Esophagus (tissue), 2 donors: ENCODE measurements around the gene PLEKHF1. TPM values are rescaled to one million over a fixed set of nuclear protein-coding genes. Genes with fewer than 3 reads are reported as not detected.

Experiments used
- H3K27ac ChIP-seq, 2 donors: one replicate each; pipeline ENCODE4 v1.5.1; 2013; ENCODE audit warnings: low read depth in 2 of 2, mild to moderate bottlenecking in 2 of 2, inconsistent platforms in 1 of 2, low read length in 1 of 2, moderate library complexity in 1 of 2
- H3K27me3 ChIP-seq, 2 donors: one replicate each; pipeline ENCODE4 v1.6.1; 2013; ENCODE audit warnings: low read length in 2 of 2, control low read depth in 1 of 2, mild to moderate bottlenecking in 1 of 2; ENCODE audit not compliant: insufficient read depth in 2 of 2, control insufficient read depth in 1 of 2
- H3K36me3 ChIP-seq, 2 donors: one replicate each; pipeline ENCODE4 v1.6.1; 2013; ENCODE audit warnings: low read length in 1 of 2; ENCODE audit not compliant: control insufficient read depth in 2 of 2, insufficient read depth in 2 of 2
- H3K4me1 ChIP-seq, 2 donors: one replicate each; pipeline ENCODE4 v1.6.1; 2013; ENCODE audit warnings: low read length in 1 of 2; ENCODE audit not compliant: control insufficient read depth in 2 of 2, insufficient read depth in 2 of 2
- H3K4me3 ChIP-seq, 2 donors: one replicate each; pipeline ENCODE4 v1.5.1; 2013; ENCODE audit warnings: low read length in 2 of 2, mild to moderate bottlenecking in 2 of 2, low read depth in 1 of 2, moderate library complexity in 1 of 2
- H3K9me3 ChIP-seq, 2 donors: one replicate each; pipeline ENCODE4 v1.6.1; 2013; ENCODE audit warnings: mild to moderate bottlenecking in 2 of 2, low read depth in 1 of 2, low read length in 1 of 2, moderate library complexity in 1 of 2; ENCODE audit not compliant: control insufficient read depth in 2 of 2, insufficient read depth in 1 of 2
- WGBS, 2 donors: extraction: QIAGEN DNeasy Blood & Tissue Kit; methylation state at CpG; one replicate each; pipeline ENCODE4 v1.1.7; 2013; 5-methylcytosine and 5-hydroxymethylcytosine counted together
- polyA plus RNA-seq, 2 donors: library from polyadenylated mRNA; stranded (reverse); fragments of 200-250 nt; gene quantifications; one replicate each; pipeline ENCODE4 v1.2.3, GENCODE V29; 2013
- donor health status: healthy with polysubstance abuse.
- donor health status: Bipolar disorder and iron deficiency.

The PLEKHF1 gene
- polyA plus RNA-seq, 2 donors, result 15.1 to 33.6 TPM

DNA sequence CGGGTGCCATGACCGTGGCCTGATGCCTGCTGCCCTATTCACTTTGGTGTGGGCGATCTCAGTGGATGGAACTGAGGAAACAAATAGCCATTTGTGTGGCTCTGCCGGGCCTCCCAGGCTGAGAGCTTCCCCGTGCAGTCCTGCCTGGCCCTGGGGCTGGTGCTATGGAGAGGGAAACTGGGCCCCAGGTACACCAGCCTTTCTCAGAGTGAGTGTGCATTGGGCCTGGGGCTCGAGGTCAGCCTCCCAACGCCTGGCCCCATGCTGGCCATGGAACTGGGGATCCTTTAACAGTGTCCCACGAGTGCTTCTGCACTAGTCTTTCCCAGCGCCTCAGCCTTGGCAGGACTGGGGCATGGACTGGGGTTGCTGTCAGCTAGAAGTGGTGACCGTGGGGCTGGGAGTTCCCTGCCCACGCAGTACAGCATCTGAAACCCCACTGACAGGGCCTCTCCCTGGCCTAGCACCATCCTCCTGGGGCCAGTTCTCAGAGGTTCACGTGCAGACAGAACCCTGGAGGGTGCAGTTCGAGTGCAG lies 10.5 kb downstream of the PLEKHF1 start:
- H3K9me3 ChIP-seq, result no peaks in the 10 kb centered on the region
- WGBS, 2 donors, result 83 to 84% methylated on average over 13 of the region's 13 CpGs
- H3K27me3 ChIP-seq, result no peaks in the 10 kb centered on the region
- H3K36me3 ChIP-seq, result peaks cover 4 to 30% of the 10 kb centered on the region in 2 donors
- H3K4me1 ChIP-seq, result peaks cover 0 to 43% of the 10 kb centered on the region in 2 donors
- peak overlapping the region in 1 of 2 donors; percentile 34 for H3K27ac ChIP-seq
- no peak overlapping the region for H3K4me3 ChIP-seq

DNA sequence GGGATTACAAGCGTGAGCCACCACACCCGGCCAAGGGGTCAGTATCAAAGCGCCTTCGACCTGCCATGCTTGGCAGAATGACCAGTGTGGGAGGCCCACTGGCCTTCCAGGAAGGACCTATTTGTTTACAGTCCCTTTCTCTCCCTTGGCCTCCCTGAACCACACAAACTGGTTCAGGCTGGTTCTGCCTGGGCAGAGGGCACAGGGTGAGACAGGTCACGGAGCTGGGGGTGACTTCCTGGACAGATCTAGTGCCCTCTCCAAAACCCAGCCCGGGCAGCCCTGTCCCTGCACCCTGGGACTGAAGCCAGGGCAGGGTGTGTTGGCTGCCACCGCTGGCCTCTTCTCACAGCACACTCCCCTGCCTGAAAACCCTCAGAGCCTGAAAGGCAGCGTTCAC lies 11.3 kb downstream of the PLEKHF1 start:
- WGBS, 2 donors, result 55 to 56% methylated on average over 8 of the region's 8 CpGs
- Histone ChIP-seq H3K4me3 (no peak overlapping the region), H3K9me3 (no peaks in the 10 kb centered on the region), H3K4me1 (peaks cover 0 to 49% of the 10 kb centered on the region in 2 donors), H3K27ac (peak overlapping the region in 1 of 2 donors; percentile 50), H3K27me3 (no peaks in the 10 kb centered on the region), H3K36me3 (peaks cover 4 to 30% of the 10 kb centered on the region in 2 donors)

DNA sequence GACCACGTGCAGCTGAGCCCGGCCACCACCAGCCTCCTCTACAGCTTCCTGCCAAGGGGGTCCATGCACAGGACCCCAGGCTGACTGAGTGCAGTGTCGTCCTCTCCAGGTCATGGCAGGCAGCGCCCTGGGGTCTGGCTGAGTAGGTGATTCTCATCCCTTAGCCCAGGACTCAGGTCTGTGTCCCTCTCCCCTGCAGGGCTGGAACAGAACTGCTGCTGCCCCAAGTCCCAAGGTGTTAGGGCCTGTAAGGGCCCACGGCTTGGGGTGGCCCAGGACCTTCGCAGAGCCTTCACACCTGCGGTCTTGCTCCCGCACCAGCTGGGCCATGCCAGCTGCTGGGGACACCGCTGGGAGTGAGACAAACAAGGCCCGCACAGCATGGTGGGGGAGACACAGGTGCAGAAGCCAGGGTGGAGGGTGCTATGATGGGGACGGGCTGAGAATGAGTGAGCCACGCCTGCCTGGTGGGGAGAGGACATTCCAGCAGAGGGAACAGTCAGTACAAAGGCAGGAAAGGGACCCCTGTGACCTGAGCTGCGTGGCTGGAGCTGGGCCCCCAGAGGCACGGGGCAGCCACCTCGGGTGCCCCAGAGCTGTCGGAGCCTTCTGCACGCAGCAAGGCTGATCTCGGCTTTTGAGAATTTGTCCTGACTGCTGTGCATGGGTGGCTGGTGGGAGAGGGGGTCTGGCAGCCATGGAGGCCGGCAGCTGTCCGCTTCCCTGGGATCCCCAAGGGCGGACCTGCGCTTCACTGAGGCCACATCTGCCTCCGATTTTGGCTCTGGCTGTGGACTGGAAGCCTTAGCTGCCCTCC lies 11.9 kb downstream of the PLEKHF1 start:
- no peak overlapping the region for H3K4me3 ChIP-seq
- peak overlapping the region in 1 of 2 donors; percentile 50 for H3K27ac ChIP-seq
- no peaks in the 10 kb centered on the region for H3K9me3 ChIP-seq
- 85 to 90% methylated on average over 22 to 23 of the region's 23 CpGs for WGBS, 2 donors
- peaks cover 4 to 30% of the 10 kb centered on the region in 2 donors for H3K36me3 ChIP-seq
- no peaks in the 10 kb centered on the region for H3K27me3 ChIP-seq
- H3K4me1 ChIP-seq, result peaks cover 0 to 47% of the 10 kb centered on the region in 2 donors

DNA sequence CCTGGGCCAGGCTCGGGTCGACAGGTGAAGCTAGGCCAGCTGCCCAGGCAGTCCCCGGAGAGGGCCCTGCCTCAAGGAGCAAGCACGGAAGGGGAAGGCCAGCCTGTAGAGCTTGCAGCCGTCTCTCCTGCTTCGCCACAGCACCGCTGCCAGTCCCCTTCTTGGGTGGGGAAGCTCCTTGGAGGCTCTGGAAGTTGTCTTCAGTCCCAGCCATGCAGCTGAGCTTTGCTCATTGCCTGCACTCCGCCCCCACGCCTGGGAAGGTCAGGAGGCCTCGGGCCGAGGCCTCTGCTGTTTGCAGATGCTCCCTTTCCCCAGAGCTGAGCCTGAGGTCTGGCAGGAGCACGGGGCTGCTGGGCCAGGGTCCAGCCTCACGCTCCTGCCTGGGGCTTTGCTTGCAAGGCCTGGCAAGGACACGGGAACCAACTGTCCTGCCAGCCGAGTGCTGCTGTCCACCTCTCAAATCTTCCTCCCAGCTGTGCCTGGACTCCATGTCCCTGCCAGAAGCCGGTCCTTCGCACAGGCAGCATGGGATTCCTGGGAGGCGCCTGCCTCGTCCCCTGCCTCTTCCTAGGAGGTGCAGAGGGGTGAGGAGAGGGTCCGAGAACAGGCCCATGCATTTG lies 13.3 kb downstream of the PLEKHF1 start:
- Histone ChIP-seq H3K36me3 (peaks cover 4 to 30% of the 10 kb centered on the region in 2 donors), H3K4me1 (peaks cover 0 to 44% of the 10 kb centered on the region in 2 donors), H3K4me3 (no peak overlapping the region), H3K9me3 (no peaks in the 10 kb centered on the region), H3K27ac (peak overlapping the region; percentile 11 to 29), H3K27me3 (no peaks in the 10 kb centered on the region)
- 68 to 71% methylated on average over 16 to 20 of the region's 20 CpGs for WGBS, 2 donors

DNA sequence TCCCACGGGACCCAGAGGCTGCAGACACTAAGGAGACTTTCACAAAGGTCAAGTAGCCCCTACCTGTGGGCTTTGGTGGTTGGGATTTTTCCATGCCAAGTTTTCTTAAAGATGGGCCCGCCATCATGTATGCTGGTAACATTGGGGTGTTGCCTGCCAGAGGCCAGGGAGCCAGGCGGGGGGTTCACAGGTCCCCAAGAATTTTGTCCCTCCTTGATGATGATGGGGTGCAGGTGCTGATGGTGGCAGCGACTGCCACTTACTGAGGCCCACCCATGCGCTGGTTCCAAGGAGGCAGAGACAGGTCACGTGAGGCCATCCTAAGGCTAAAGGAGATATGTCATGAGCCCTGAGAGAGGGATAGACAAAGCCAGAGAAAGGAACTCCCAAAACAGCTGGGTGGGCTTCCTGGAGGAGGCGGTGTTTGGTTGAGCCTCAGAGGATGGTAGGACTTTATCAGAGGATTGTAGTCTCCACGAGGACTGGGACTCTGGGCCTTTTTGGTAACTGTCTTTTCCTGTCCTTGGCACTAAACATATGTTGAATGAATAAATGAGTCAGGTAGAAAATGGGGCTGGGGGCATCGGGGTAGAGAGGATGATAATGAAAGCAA lies 14.4 kb downstream of the PLEKHF1 start:
- H3K27ac ChIP-seq, result no peak overlapping the region
- H3K4me1 ChIP-seq, result peaks cover 0 to 39% of the 10 kb centered on the region in 2 donors
- H3K9me3 ChIP-seq, result no peaks in the 10 kb centered on the region
- WGBS, 2 donors, result 85 to 89% methylated on average over 9 of the region's 9 CpGs
- H3K4me3 ChIP-seq, result no peak overlapping the region
- no peaks in the 10 kb centered on the region for H3K27me3 ChIP-seq
- H3K36me3 ChIP-seq, result peaks cover 3 to 19% of the 10 kb centered on the region in 2 donors

DNA sequence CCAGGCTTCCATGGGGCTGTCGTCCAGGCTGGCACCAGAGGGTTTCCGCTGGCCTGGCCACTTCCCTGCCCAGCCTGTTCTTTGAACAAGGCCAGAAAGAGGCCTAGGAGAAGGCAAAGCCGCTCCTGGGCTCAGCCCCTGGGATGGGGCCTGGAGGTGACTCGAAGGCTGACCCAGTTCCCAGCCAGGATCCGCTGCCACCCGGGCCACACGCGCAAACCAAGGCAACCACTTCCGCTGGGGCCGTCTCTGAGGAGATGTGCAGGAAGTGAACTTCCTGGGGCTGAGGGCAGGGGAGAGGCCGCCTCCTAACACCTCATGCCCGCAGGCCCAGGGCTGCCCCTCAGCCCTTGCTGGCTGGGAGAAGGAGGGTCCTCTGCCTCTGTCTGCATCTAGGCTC lies 15.2 kb downstream of the PLEKHF1 start:
- 54 to 56% methylated on average over 12 of the region's 12 CpGs for WGBS, 2 donors
- Histone ChIP-seq H3K9me3 (no peaks in the 10 kb centered on the region), H3K4me1 (peaks cover 0 to 38% of the 10 kb centered on the region in 2 donors), H3K27ac (peak overlapping the region; percentile 22 to 51), H3K4me3 (no peak overlapping the region), H3K36me3 (peaks cover 0 to 14% of the 10 kb centered on the region in 2 donors), H3K27me3 (no peaks in the 10 kb centered on the region)

DNA sequence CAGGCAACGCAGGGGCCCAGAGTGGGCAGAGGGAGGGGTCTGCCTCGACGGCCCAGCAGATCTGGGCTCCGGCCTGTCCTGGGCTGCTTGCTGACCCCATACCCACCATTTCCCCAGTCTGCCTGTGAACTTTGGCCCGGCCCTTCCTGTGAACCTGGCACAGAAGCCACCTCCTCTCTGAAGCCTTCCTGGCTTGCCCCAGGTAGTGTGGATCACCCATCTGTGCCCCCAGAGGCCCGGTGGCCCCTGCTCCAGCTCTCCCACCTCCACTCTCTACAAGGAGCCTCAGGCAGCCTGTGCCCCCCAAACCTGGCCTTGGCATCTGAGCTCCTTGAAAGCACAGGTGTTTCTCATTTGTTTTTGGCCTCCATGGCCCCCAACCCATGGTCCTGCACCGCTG lies 15.7 kb downstream of the PLEKHF1 start:
- Histone ChIP-seq H3K4me1 (peaks cover 0 to 34% of the 10 kb centered on the region in 2 donors), H3K36me3 (peaks cover 0 to 9% of the 10 kb centered on the region in 2 donors), H3K27me3 (no peaks in the 10 kb centered on the region), H3K4me3 (no peak overlapping the region), H3K27ac (peak overlapping the region in 1 of 2 donors; percentile 41), H3K9me3 (no peaks in the 10 kb centered on the region)
- WGBS, 2 donors, result 78 to 84% methylated on average over 5 to 7 of the region's 7 CpGs

DNA sequence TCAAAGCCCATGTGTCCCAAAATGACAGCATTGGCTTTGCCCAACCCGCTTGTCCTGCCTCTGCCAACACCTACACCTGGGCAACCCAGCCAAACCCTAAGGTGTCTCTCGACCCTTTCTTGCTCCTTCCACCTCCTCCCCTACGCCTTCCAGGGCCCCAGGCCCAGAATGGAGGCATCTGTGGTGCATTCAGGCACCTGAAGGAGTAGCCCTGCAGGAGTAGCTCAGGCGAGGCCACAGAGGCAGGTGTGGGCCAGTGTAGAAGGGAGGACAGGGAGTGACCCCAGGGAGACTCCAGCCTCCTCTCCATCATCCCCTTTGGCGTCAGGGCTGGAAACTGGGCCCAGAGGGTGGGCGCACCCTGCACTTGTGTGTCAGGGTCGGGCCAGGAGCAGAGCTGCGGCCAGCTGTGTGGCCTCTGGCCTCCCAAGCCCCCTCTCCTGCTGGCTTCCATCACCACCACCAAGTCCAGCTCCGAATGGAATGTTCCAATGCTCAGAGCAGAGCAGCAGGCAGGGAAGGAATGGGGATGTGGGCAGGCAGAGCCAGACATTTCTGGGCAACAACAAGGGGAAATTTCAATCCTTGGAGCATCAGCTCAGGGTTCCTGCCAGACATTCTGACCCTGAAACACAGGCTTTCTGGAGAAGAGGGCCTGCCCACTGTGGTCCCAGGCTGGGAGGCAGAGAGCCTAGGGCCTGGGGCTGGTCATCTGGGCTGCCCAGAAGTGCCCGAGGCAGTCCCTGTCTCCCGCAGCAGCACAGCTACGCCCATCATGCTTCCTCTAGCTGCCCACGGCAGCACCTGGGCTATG lies 16.4 kb downstream of the PLEKHF1 start:
- Histone ChIP-seq H3K27me3 (no peaks in the 10 kb centered on the region), H3K36me3 (peaks cover 0 to 8% of the 10 kb centered on the region in 2 donors), H3K4me3 (no peak overlapping the region), H3K9me3 (no peaks in the 10 kb centered on the region), H3K4me1 (peaks cover 0 to 33% of the 10 kb centered on the region in 2 donors), H3K27ac (peak overlapping the region; percentile 7 to 37)
- WGBS, 2 donors, result 67 to 76% methylated on average over 13 of the region's 13 CpGs
